Measurements from ENCODE around the gene PXDC1. TPM values are rescaled to one million over a fixed set of nuclear protein-coding genes. Genes with fewer than 3 reads are reported as not detected.

Gene PXDC1
- total RNA-seq, 1 experiment from 2014 or later = 18.2 TPM

GRCh38 chr6:3778701-3779573, 27.4 kb upstream of the PXDC1 start:
- Mint-ChIP-seq H3K27ac (ENCODE audit: unreplicated experiment) (no peak overlapping the region), H3K9me3 (ENCODE audit: low read depth, unreplicated experiment) (no peaks in the 10 kb centered on the region), H3K36me3 (ENCODE audit: insufficient read depth, unreplicated experiment) (no peaks in the 10 kb centered on the region), H3K27me3 (ENCODE audit: unreplicated experiment) (no peaks in the 10 kb centered on the region), H3K4me1 (ENCODE audit: low read depth, unreplicated experiment) (peaks cover 10% of the 10 kb centered on the region), H3K4me3 (ENCODE audit: low read depth, unreplicated experiment) (no peak overlapping the region)
- no peak for DNase-seq
- intact Hi-C loops (cut with micrococcal nuclease; ENCODE audit: unreplicated experiment) = no loop called here
- CTCF ChIA-PET = interaction anchor here (0.5 kb wide), 1 partner anchor 778 kb away, joined by 3 read pairs; no protein-coding TSS in a partner anchor
- no TSS peak for BruUV-seq (replicated peaks)
- no peak for TF ChIP-seq CTCF (IDR thresholded peaks at IDR 0.05; ENCODE audit: unreplicated experiment)

- BruUV-seq (replicated peaks) = no TSS peak
- intact Hi-C loops (cut with micrococcal nuclease; ENCODE audit: unreplicated experiment) = no loop called here
- CTCF ChIA-PET = no interaction called here
- Mint-ChIP-seq H3K9me3 (ENCODE audit: low read depth, unreplicated experiment) (no peaks in the 10 kb centered on the region), H3K27ac (ENCODE audit: unreplicated experiment) (no peak overlapping the region), H3K4me3 (ENCODE audit: low read depth, unreplicated experiment) (no peak overlapping the region), H3K36me3 (ENCODE audit: insufficient read depth, unreplicated experiment) (no peaks in the 10 kb centered on the region), H3K27me3 (ENCODE audit: unreplicated experiment) (no peaks in the 10 kb centered on the region), H3K4me1 (ENCODE audit: low read depth, unreplicated experiment) (peaks cover 10% of the 10 kb centered on the region)
- no peak for TF ChIP-seq CTCF (IDR thresholded peaks at IDR 0.05; ENCODE audit: unreplicated experiment)
- DNase-seq = no peak
Observed at GRCh38 chr6:3777730-3778461, 26.4 kb upstream of the PXDC1 start.

GRCh38 chr6:3776881-3777507, 25.5 kb upstream of the PXDC1 start:
- H3K27ac Mint-ChIP-seq (ENCODE audit: unreplicated experiment) = no peak overlapping the region

More at GRCh38 chr6:3776881-3777507, 25.5 kb upstream of the PXDC1 start:
- Mint-ChIP-seq H3K36me3 (ENCODE audit: insufficient read depth, unreplicated experiment) (no peaks in the 10 kb centered on the region), H3K4me3 (ENCODE audit: low read depth, unreplicated experiment) (no peak overlapping the region), H3K27me3 (ENCODE audit: unreplicated experiment) (no peaks in the 10 kb centered on the region), H3K9me3 (ENCODE audit: low read depth, unreplicated experiment) (no peaks in the 10 kb centered on the region), H3K4me1 (ENCODE audit: low read depth, unreplicated experiment) (peaks cover 10% of the 10 kb centered on the region)
- no TSS peak for BruUV-seq (replicated peaks)
- intact Hi-C loops (cut with micrococcal nuclease; ENCODE audit: unreplicated experiment) = no loop called here
- DNase-seq = peak; percentile 13
- no peak for TF ChIP-seq CTCF (IDR thresholded peaks at IDR 0.05; ENCODE audit: unreplicated experiment)
- CTCF ChIA-PET = no interaction called here

All from Calu3 (cell line).